ENCODE results near the gene RAB40B.

The RAB40B gene

DNA sequence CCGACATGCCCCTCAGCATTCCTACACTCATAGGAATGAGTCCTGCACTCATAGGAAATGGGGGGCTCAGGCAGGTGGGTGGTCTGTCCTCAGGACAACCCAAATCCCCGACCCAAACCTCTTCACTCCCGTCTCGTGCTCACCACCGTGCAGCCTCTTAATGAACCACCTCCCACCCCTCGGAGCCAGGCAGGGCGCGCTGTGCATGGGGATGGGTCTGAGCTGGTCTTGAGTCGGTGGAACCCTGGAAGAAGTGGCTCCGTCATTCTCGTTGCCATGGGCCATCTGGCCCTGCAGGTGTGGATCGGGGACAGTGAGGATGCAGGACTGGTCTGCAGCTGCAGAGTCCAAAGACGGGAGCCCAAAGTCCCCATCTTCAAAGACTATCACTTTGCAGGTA is 6.4 kb upstream of the RAB40B start:
- no peak for TF ChIP-seq EZH2phosphoT487 (IDR thresholded peaks at IDR 0.05; ENCODE audit: low read depth)
- H3K4me3 ChIP-seq (ENCODE audit: low read length): no peak overlapping the region
- H3K9me3 ChIP-seq (ENCODE audit: insufficient read depth, low read length): no peaks in the 10 kb centered on the region
- H3K27me3 ChIP-seq (ENCODE audit: low read depth, low read length): no peaks in the 10 kb centered on the region
- no peak overlapping the region for H3K27ac ChIP-seq (ENCODE audit: low read length)
- H3K36me3 ChIP-seq (replicated peaks; ENCODE audit: low read depth, low read length): no peaks in the 10 kb centered on the region
- no peaks in the 10 kb centered on the region for H4K20me1 ChIP-seq (ENCODE audit: insufficient read depth, low read length)
- peaks cover 46% of the 10 kb centered on the region for H3K4me1 ChIP-seq (ENCODE audit: low read length)
- no peak overlapping the region for H2AFZ ChIP-seq (ENCODE audit: low read depth, low read length)
- H3K9ac ChIP-seq (ENCODE audit: low read length): no peak overlapping the region
- H3K4me2 ChIP-seq (ENCODE audit: low read length): no peak overlapping the region
- H3K79me2 ChIP-seq (ENCODE audit: low read length): no peaks in the 10 kb centered on the region

DNA sequence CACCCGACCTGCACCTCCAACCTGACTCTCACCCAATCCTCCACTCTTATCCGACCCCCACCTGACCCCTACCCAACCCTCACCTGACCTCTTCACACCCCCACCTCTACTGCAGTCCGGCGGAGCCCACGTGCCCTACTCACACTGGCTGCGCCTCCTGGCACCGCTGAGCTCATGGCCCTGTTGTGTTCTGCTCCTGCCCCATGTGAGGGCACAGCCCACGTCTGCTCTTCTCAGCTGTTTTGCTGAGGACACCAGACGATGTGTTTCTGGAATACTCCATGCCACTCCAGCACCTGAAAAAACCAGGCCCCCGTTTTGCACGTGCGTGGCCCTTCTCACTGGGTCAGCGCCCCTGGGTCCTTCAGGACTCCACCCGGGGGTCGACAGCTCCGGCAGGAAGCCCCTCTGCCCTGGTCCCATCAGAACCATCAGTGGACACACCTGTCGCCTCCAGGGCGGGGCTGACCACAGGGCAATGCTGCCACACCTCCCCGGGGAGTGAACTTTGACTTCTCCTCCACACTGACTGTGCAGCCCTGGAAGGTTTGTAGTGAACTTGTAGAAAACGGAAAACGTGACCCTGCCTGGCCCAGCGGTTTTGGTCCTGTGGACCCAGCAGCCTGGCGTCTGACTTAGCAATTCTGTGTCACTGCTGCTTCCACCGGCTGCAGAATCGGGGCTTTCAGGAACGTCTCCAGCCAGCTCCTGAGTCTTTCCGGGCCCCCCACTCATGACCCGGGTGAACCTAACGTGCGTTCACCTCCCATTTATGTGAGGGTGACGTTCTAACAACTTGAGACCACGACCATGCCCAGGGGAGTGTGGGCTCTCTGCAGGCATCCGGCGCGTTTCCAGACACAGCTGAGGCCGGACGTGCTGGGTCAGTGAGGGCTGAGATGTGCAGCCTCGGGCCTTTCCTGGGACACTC is 5.7 kb upstream of the RAB40B start:
- H3K27ac ChIP-seq (ENCODE audit: low read length): no peak overlapping the region
- no peak overlapping the region for H2AFZ ChIP-seq (ENCODE audit: low read depth, low read length)
- peak overlapping the region; percentile 73; the same call in 1 of the 2 replicates for H3K4me3 ChIP-seq (ENCODE audit: low read length)
- no peak overlapping the region for H3K9ac ChIP-seq (ENCODE audit: low read length)
- peak overlapping the region; percentile 91 for H3K4me2 ChIP-seq (ENCODE audit: low read length)
- H3K27me3 ChIP-seq (ENCODE audit: low read depth, low read length): no peaks in the 10 kb centered on the region
- no peaks in the 10 kb centered on the region for H3K36me3 ChIP-seq (replicated peaks; ENCODE audit: low read depth, low read length)
- H3K9me3 ChIP-seq (ENCODE audit: insufficient read depth, low read length): no peaks in the 10 kb centered on the region
- no peaks in the 10 kb centered on the region for H4K20me1 ChIP-seq (ENCODE audit: insufficient read depth, low read length)
- no peaks in the 10 kb centered on the region for H3K79me2 ChIP-seq (ENCODE audit: low read length)
- TF ChIP-seq, protein P1, sequence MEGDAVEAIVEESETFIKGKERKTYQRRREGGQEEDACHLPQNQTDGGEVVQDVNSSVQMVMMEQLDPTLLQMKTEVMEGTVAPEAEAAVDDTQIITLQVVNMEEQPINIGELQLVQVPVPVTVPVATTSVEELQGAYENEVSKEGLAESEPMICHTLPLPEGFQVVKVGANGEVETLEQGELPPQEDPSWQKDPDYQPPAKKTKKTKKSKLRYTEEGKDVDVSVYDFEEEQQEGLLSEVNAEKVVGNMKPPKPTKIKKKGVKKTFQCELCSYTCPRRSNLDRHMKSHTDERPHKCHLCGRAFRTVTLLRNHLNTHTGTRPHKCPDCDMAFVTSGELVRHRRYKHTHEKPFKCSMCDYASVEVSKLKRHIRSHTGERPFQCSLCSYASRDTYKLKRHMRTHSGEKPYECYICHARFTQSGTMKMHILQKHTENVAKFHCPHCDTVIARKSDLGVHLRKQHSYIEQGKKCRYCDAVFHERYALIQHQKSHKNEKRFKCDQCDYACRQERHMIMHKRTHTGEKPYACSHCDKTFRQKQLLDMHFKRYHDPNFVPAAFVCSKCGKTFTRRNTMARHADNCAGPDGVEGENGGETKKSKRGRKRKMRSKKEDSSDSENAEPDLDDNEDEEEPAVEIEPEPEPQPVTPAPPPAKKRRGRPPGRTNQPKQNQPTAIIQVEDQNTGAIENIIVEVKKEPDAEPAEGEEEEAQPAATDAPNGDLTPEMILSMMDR (IDR thresholded peaks at IDR 0.05; ENCODE audit: low read depth, low read length): no peak
- TF ChIP-seq EZH2phosphoT487 (IDR thresholded peaks at IDR 0.05; ENCODE audit: low read depth): no peak
- peaks cover 41% of the 10 kb centered on the region for H3K4me1 ChIP-seq (ENCODE audit: low read length)

- Histone ChIP-seq H4K20me1 (ENCODE audit: insufficient read depth, low read length) (no peaks in the 10 kb centered on the region), H3K4me3 (ENCODE audit: low read length) (peak overlapping the region; percentile 73), H2AFZ (ENCODE audit: low read depth, low read length) (0 out of 2 replicates have a peak overlapping the region, but pooled peaks have one; percentile 34), H3K4me1 (ENCODE audit: low read length) (peaks cover 37% of the 10 kb centered on the region), H3K9me3 (ENCODE audit: insufficient read depth, low read length) (no peaks in the 10 kb centered on the region), H3K36me3 (replicated peaks; ENCODE audit: low read depth, low read length) (no peaks in the 10 kb centered on the region), H3K79me2 (ENCODE audit: low read length) (no peaks in the 10 kb centered on the region), H3K4me2 (ENCODE audit: low read length) (peak overlapping the region; percentile 91), H3K27ac (ENCODE audit: low read length) (peak overlapping the region; percentile 50), H3K27me3 (ENCODE audit: low read depth, low read length) (no peaks in the 10 kb centered on the region), H3K9ac (ENCODE audit: low read length) (peak overlapping the region; percentile 64)
- TF ChIP-seq EZH2phosphoT487 (IDR thresholded peaks at IDR 0.05; ENCODE audit: low read depth): no peak
- TF ChIP-seq, protein P1 (IDR thresholded peaks at IDR 0.05; ENCODE audit: low read depth, low read length): no peak
These were observed 4.7 kb upstream of the RAB40B start for GRCh38 chr17:82703036-82703745.

GRCh38 chr17:82702231-82702927 is 3.9 kb upstream of the RAB40B start:
- H3K9ac ChIP-seq (ENCODE audit: low read length): peak overlapping the region; percentile 64
- H3K4me3 ChIP-seq (ENCODE audit: low read length): peak overlapping the region; percentile 73
- no peak for TF ChIP-seq EZH2phosphoT487 (IDR thresholded peaks at IDR 0.05; ENCODE audit: low read depth)
- TF ChIP-seq, protein P1 (IDR thresholded peaks at IDR 0.05; ENCODE audit: low read depth, low read length): no peak
- no peaks in the 10 kb centered on the region for H3K27me3 ChIP-seq (ENCODE audit: low read depth, low read length)
- H2AFZ ChIP-seq (ENCODE audit: low read depth, low read length): peak overlapping the region; percentile 44; the same call in 1 of the 2 replicates
- H4K20me1 ChIP-seq (ENCODE audit: insufficient read depth, low read length): no peaks in the 10 kb centered on the region
- no peaks in the 10 kb centered on the region for H3K9me3 ChIP-seq (ENCODE audit: insufficient read depth, low read length)
- no peaks in the 10 kb centered on the region for H3K36me3 ChIP-seq (replicated peaks; ENCODE audit: low read depth, low read length)
- peak overlapping the region; percentile 91 for H3K4me2 ChIP-seq (ENCODE audit: low read length)
- peaks cover 29% of the 10 kb centered on the region for H3K4me1 ChIP-seq (ENCODE audit: low read length)
- peaks cover 5% of the 10 kb centered on the region; the same call in 1 of the 2 replicates for H3K79me2 ChIP-seq (ENCODE audit: low read length)
- 0 out of 2 replicates have a peak overlapping the region, but pooled peaks have one; percentile 14 for H3K27ac ChIP-seq (ENCODE audit: low read length)
